ENCODE data around the gene ORAI2. TPM values are rescaled to one million over a fixed set of nuclear protein-coding genes. Genes with fewer than 3 reads are reported as not detected.

Gene ORAI2
- total RNA-seq, 4 donors from 2014 or later = 6.2 to 16.0 (median 12.3) TPM

GRCh38 chr7:102421706-102422240 lies 11.6 kb upstream of the ORAI2 start:
- intact Hi-C loops (cut with DNase I) = no loop called here
- 92% methylated on average over 10 of the region's 10 CpGs for WGBS
- Histone ChIP-seq H3K27me3 (no peaks in the 10 kb centered on the region), H3K9me3 (no peaks in the 10 kb centered on the region), H3K4me1 (peaks cover 0 to 7% (median 0%) of the 10 kb centered on the region in 4 donors), H3K36me3 (peaks cover 35 to 99% (median 81%) of the 10 kb centered on the region in 4 donors), H3K27ac (replicated peaks in 1 of 4) (no peak overlapping the region), H3K4me3 (no peak overlapping the region)
- no peak for DNase-seq (ENCODE audit: extremely low spot score)
- TF ChIP-seq EP300 (IDR thresholded peaks at IDR 0.05) (no peak), POLR2AphosphoS5 (IDR thresholded peaks at IDR 0.05) (no peak), POLR2A (IDR thresholded peaks at IDR 0.05; ENCODE audit: low read depth) (no peak)
- TF ChIP-seq, protein P1, sequence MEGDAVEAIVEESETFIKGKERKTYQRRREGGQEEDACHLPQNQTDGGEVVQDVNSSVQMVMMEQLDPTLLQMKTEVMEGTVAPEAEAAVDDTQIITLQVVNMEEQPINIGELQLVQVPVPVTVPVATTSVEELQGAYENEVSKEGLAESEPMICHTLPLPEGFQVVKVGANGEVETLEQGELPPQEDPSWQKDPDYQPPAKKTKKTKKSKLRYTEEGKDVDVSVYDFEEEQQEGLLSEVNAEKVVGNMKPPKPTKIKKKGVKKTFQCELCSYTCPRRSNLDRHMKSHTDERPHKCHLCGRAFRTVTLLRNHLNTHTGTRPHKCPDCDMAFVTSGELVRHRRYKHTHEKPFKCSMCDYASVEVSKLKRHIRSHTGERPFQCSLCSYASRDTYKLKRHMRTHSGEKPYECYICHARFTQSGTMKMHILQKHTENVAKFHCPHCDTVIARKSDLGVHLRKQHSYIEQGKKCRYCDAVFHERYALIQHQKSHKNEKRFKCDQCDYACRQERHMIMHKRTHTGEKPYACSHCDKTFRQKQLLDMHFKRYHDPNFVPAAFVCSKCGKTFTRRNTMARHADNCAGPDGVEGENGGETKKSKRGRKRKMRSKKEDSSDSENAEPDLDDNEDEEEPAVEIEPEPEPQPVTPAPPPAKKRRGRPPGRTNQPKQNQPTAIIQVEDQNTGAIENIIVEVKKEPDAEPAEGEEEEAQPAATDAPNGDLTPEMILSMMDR (IDR thresholded peaks at IDR 0.05) = no peak

GRCh38 chr7:102424129-102424551 lies 9.2 kb upstream of the ORAI2 start:
- H3K4me1 ChIP-seq = peaks cover 0 to 7% (median 0%) of the 10 kb centered on the region in 4 donors
- intact Hi-C loops (cut with DNase I) = no loop called here
- WGBS = 65% methylated on average over 4 of the region's 12 CpGs
- H3K27me3 ChIP-seq = no peaks in the 10 kb centered on the region
- DNase-seq (ENCODE audit: extremely low spot score) = no peak
- no peak for TF ChIP-seq POLR2A (IDR thresholded peaks at IDR 0.05; ENCODE audit: low read depth)
- TF ChIP-seq, protein P1 (IDR thresholded peaks at IDR 0.05) = no peak
- TF ChIP-seq POLR2AphosphoS5 (IDR thresholded peaks at IDR 0.05) = no peak
- no peak for TF ChIP-seq EP300 (IDR thresholded peaks at IDR 0.05)
- peaks cover 29 to 85% (median 75%) of the 10 kb centered on the region in 4 donors for H3K36me3 ChIP-seq
- no peak overlapping the region for H3K4me3 ChIP-seq
- no peaks in the 10 kb centered on the region for H3K9me3 ChIP-seq
- no peak overlapping the region for H3K27ac ChIP-seq (replicated peaks in 1 of 4)

- WGBS = 94% methylated on average over 9 of the region's 13 CpGs
- DNase-seq (ENCODE audit: extremely low spot score) = no peak
- no peaks in the 10 kb centered on the region for H3K9me3 ChIP-seq
- H3K4me3 ChIP-seq = no peak overlapping the region
- H3K4me1 ChIP-seq = peaks cover 0 to 7% (median 0%) of the 10 kb centered on the region in 4 donors
- intact Hi-C loops (cut with DNase I) = no loop called here
- no peak overlapping the region for H3K27ac ChIP-seq (replicated peaks in 1 of 4)
- TF ChIP-seq, protein P1 (IDR thresholded peaks at IDR 0.05) = no peak
- TF ChIP-seq EP300 (IDR thresholded peaks at IDR 0.05) = no peak
- TF ChIP-seq POLR2A (IDR thresholded peaks at IDR 0.05; ENCODE audit: low read depth) = no peak
- no peak for TF ChIP-seq POLR2AphosphoS5 (IDR thresholded peaks at IDR 0.05)
- H3K27me3 ChIP-seq = no peaks in the 10 kb centered on the region
- peaks cover 29 to 79% (median 71%) of the 10 kb centered on the region in 4 donors for H3K36me3 ChIP-seq
Observed at GRCh38 chr7:102424787-102425218, 8.6 kb upstream of the ORAI2 start.

DNA sequence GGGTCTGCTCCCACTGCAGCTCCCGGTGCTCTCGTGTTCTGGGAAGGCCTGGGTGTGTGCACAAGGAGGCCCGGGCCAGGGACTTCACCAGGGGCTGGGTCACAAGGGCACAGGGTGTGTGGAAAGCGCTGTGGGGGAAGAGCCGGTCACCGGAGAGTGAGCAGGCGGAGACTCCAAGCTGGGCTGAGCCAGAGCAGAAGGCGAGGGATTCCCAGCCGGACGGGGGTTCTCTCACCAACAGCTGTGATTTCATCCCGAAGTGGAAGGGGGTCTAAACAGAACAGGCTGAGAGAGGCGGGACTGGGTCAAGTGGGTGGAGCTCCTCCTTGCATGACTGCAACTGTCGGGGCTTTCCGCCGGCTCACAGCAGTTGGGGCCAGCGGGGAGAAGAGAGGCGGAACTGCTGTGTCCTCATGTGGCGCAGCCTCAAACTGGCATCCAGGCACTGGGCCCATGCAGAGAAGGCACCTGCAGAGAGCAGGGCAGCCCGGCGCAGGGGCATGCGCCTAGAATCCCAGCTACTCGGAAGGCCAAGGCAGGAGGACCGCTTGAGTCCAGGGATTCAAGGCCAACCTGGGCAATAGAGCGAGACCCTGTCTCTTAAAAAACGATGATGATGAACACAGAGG lies 7.6 kb upstream of the ORAI2 start:
- intact Hi-C loops (cut with DNase I) = no loop called here
- no peak for DNase-seq (ENCODE audit: extremely low spot score)

More for the DNA sequence above, 7.6 kb upstream of the ORAI2 start:
- peak overlapping the region in 1 of 4 donors; percentile 14 for H3K4me3 ChIP-seq
- H3K9me3 ChIP-seq = no peaks in the 10 kb centered on the region
- H3K27me3 ChIP-seq = no peaks in the 10 kb centered on the region
- 53% methylated on average over 21 of the region's 25 CpGs for WGBS
- TF ChIP-seq EP300 (IDR thresholded peaks at IDR 0.05) = no peak
- no peak for TF ChIP-seq POLR2A (IDR thresholded peaks at IDR 0.05; ENCODE audit: low read depth)
- no peak for TF ChIP-seq POLR2AphosphoS5 (IDR thresholded peaks at IDR 0.05)
- TF ChIP-seq, protein P1 (IDR thresholded peaks at IDR 0.05) = no peak
- H3K36me3 ChIP-seq = peaks cover 26 to 71% (median 62%) of the 10 kb centered on the region in 4 donors
- peak overlapping the region in 3 of 4 donors; percentile 7 to 58 (median 27) for H3K27ac ChIP-seq (replicated peaks in 1 of 4)
- H3K4me1 ChIP-seq = peaks cover 0 to 7% (median 0%) of the 10 kb centered on the region in 4 donors
